Activated CD8-positive, alpha-beta memory T cell treated with anti-CD3 and anti-CD28 coated beads, Interleukin-2, amount 50 U/mL, for 48 hours (primary cell): ENCODE measurements around the gene ATRNL1.

Experiments used
- DNase-seq: peaks from one replicate; pipeline ENCODE4 v3.0.0-alpha.2; 2020

Gene ATRNL1

GRCh38 chr10:115915429-115915828 lies 822.3 kb downstream of the ATRNL1 start:
- DNase-seq = no peak

- no peak for DNase-seq
Observed at GRCh38 chr10:115918812-115919211, 825.6 kb downstream of the ATRNL1 start.

- DNase-seq = no peak
Observed at GRCh38 chr10:115921795-115922194, 828.6 kb downstream of the ATRNL1 start.

- DNase-seq = no peak
Observed at GRCh38 chr10:115931309-115931708, 838.1 kb downstream of the ATRNL1 start.

- no peak for DNase-seq
Observed at GRCh38 chr10:115932099-115932498, 838.9 kb downstream of the ATRNL1 start.

- DNase-seq = no peak
Observed at GRCh38 chr10:115933098-115933497, 839.9 kb downstream of the ATRNL1 start.

- no peak for DNase-seq
Observed at GRCh38 chr10:115935731-115936130, 842.6 kb downstream of the ATRNL1 start.

GRCh38 chr10:115936926-115937767 lies 844.0 kb downstream of the ATRNL1 start:
- DNase-seq = no peak

- DNase-seq = no peak
Observed at GRCh38 chr10:115937768-115938056, 844.5 kb downstream of the ATRNL1 start.

GRCh38 chr10:115939101-115939854 lies 846.1 kb downstream of the ATRNL1 start:
- DNase-seq = no peak

- no peak for DNase-seq
Observed at GRCh38 chr10:115941361-115941771, 848.2 kb downstream of the ATRNL1 start.

- no peak for DNase-seq
Observed at GRCh38 chr10:115942101-115942500, 848.9 kb downstream of the ATRNL1 start.

GRCh38 chr10:115944538-115944937 lies 851.4 kb downstream of the ATRNL1 start:
- DNase-seq = no peak

GRCh38 chr10:115945701-115946445 lies 852.7 kb downstream of the ATRNL1 start:
- DNase-seq = no peak

- DNase-seq = no peak
Observed at GRCh38 chr10:115947104-115947503, 853.9 kb downstream of the ATRNL1 start.

GRCh38 chr10:115948465-115948864 lies 855.3 kb downstream of the ATRNL1 start:
- no peak for DNase-seq

- no peak for DNase-seq
Observed at GRCh38 chr10:115949282-115949844, 856.2 kb downstream of the ATRNL1 start.

- no peak for DNase-seq
Observed at GRCh38 chr10:115950320-115950719, 857.2 kb downstream of the ATRNL1 start.

GRCh38 chr10:115951242-115951641 lies 858.1 kb downstream of the ATRNL1 start:
- DNase-seq = no peak

- DNase-seq = no peak
Observed at GRCh38 chr10:115953281-115953680, 860.1 kb downstream of the ATRNL1 start.

- DNase-seq = no peak
Observed at GRCh38 chr10:115953968-115954367, 860.8 kb downstream of the ATRNL1 start.

- no peak for DNase-seq
Observed at GRCh38 chr10:115956225-115957011, 863.3 kb downstream of the ATRNL1 start.
